Measurements from ENCODE around the gene NRF1.
A peak's percentile ranks its signal among the peaks of the same experiment; 100 is the strongest.
"Not testable (repeated sequence)": the region's sequence is repeated elsewhere in the genome, so short reads cannot be mapped to it uniquely, and the experiment has no call there.

Gene NRF1

GRCh38 chr7:129649128-129649690, 37.7 kb downstream of the NRF1 start:
- no peak for DNase-seq (ENCODE audit: low spot score)

GRCh38 chr7:129650056-129650758, 38.7 kb downstream of the NRF1 start:
- no peak for DNase-seq (ENCODE audit: low spot score)

DNA sequence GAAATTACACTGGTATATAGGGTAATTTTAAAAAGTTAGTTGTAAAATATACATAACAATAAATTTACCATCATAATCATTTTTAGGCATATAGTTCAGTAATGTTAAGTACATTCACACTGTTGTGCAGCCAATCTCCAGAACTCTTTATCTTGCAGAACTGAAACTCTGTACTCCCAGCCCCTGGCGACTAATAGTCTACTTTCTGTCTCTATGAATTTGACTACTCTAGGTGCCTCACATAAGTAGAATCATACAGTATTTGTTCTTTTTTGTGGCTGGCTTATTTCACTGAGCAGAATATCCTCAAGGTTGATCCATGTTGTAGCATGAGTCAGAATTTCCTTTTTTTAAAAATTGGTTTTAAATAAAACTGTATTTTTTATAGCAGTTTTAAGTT, 41.4 kb downstream of the NRF1 start:
- no peak for DNase-seq (ENCODE audit: low spot score)

GRCh38 chr7:129655811-129656210, 44.3 kb downstream of the NRF1 start:
- no peak for DNase-seq (ENCODE audit: low spot score)

DNA sequence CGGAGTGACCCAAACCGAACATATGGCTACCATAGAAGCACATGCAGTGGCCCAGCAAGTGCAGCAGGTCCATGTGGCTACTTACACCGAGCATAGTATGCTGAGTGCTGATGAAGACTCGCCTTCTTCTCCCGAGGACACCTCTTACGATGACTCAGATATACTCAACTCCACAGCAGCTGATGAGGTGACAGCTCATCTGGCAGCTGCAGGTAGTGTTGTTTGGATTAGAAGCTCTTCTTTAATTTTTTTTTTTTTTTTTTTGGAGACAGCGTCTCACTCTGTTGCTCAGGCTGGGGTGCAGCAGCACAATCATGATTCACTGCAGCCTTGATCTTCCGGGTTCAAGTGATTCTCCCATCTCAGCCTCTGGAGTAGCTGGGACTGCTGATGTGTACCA, 45.8 kb downstream of the NRF1 start:
- no peak for DNase-seq (ENCODE audit: low spot score)

- DNase-seq (ENCODE audit: low spot score): not testable (repeated sequence)
Observed at GRCh38 chr7:129659907-129660306, 48.4 kb downstream of the NRF1 start.

DNA sequence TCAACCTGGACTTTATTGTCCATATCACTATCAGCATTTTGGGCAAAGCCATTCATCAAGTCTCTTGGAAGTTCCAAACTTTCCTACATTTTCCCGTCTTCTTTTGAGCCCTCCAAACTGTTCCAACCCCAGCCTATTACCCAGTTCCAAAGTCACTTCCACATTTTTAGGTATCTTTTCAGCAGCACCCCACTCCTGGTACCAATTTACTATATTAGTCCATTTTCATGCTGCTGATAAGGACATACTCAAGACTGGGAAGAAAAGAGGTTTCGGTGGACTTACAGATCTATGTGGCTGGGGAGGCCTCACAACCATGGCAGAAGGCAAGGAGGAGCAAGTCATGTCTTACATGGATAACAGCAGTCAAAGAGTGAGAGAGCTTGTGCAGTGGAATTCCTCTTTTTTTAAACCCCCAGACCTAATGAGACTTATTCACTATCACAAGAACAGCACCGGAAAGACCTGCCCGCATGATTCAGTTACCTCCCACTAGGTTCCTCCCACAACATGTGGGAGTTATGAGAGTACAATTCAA, 50.2 kb downstream of the NRF1 start:
- DNase-seq (ENCODE audit: low spot score): no peak

- not testable (repeated sequence) for DNase-seq (ENCODE audit: low spot score)
Observed at GRCh38 chr7:129663240-129663639, 51.7 kb downstream of the NRF1 start.

DNA sequence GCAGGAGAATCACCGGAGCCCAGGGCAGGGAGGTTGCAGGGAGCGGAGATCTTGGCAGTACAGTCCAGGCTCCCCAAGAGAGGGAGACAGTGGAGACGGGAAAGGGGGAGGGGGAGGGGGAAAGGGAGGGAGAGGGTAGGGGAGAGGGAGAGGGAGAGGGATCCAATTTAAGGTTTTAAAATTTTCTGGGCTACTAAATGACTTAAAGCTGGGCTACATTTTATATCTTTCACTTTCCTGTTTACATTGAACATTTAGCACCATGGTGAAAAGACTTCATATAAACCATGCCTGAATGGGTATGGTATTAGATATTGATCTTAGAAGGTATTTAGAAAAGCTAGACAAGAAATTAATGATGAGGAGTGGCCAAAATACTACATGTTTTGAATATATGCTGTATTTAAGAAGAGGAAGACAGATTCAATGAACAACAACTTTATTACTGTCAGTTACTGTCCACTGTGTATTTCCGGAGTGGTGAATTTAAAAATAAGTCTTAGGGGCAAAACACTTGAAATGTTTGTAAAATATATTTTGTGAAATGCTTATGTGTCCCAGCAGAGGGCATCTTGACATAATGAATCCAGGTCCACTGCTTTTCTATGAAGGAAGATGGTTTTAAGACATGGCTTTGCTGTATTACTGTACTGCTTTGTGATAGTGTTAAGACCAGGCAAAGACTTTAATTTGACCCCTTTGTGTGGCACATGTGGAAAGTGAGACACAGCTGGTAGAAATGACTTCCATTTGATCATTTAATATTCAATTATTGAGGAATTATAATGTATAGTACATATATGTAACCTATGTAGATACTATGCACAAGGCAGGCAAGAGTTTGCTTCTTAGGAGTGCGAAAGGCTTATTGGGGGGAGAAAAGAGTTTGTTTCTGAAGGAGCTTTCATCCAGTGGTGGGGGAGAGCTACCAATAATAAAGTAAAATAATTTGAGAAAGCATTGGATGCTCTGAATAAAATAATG, 52.8 kb downstream of the NRF1 start:
- peak; percentile 43 for DNase-seq (ENCODE audit: low spot score)

DNA sequence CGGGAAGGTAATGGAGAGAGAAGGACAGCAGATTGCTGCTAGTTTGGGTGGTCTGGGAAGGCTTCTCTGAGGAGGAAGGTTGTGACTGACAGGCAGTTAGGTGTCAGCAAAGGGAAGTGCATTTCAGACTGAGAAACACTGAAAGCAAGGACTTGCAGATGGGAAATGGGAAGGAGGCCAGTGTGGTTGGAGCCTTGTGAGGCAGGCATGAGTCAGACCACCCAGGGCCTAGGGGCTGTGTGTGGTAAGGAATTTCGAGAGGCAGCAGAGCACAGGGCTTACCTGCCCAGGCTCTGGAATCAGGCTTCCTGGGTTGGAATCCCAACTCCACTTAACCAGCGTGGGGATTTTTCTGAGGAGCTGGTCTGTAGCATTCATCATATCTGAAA, 53.5 kb downstream of the NRF1 start:
- DNase-seq (ENCODE audit: low spot score): no peak

GRCh38 chr7:129667116-129667515, 55.6 kb downstream of the NRF1 start:
- DNase-seq (ENCODE audit: low spot score): no peak

- no peak for DNase-seq (ENCODE audit: low spot score)
Observed at GRCh38 chr7:129667551-129667950, 56.0 kb downstream of the NRF1 start.

DNA sequence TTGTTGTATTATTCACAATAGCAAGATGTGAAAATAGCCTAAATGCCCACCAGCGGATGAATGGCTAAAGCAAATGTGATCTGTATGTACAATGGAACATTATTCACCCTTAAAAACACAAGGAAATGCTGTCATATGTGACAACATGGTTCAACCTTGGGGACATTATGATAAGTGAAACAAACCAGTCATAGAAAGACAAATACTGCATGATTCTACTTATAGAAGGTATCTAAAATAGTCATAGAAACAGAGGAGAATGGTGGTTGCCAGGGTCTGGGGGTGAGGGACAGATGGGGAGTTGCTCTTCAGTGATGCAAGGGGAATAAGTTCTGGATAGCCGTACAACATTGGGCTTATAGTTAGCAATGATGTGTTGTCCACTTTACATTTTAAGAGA, 58.4 kb downstream of the NRF1 start:
- no peak for DNase-seq (ENCODE audit: low spot score)

GRCh38 chr7:129670656-129671055, 59.1 kb downstream of the NRF1 start:
- no peak for DNase-seq (ENCODE audit: low spot score)

- no peak for DNase-seq (ENCODE audit: low spot score)
Observed at GRCh38 chr7:129671266-129671665, 59.7 kb downstream of the NRF1 start.

DNA sequence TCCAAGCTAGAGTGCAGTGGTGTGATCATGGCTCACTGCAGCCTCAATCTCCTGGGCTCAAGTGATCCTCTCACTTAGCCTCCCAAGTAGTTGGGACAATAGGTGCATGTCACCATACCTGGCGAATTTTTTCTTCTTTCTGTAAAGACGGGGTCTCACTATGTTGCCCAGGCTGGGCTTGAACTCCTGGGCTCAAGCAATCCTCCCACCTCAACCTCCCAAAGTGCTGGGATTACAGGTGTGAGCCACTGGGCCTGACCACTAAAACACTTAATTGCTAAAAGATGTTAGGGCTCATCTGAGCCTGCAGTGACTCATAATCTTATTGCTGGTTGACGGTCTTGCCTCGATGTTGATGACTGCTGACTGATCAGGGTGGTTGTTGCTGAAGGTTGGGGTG, 63.0 kb downstream of the NRF1 start:
- not testable (repeated sequence) for DNase-seq (ENCODE audit: low spot score)

DNA sequence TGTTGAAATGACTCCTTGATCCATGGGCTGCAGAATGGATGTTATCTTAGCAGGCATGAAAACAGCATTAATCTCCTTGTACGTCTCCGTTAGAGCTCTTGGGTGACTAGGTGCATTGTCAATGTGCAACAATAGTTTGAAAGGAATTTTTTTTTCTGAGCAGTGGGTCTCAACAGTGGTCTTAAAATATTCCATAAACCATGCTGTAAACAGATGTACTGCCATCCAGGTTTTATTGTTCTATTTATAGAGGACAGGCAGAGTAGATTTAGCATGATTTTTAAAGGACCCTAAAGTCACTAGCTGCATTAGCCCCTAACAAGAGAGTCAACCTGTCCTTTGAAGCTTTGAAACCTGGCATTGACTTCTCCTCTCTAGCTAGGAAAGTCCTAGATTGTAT, 64.0 kb downstream of the NRF1 start:
- no peak for DNase-seq (ENCODE audit: low spot score)

DNA sequence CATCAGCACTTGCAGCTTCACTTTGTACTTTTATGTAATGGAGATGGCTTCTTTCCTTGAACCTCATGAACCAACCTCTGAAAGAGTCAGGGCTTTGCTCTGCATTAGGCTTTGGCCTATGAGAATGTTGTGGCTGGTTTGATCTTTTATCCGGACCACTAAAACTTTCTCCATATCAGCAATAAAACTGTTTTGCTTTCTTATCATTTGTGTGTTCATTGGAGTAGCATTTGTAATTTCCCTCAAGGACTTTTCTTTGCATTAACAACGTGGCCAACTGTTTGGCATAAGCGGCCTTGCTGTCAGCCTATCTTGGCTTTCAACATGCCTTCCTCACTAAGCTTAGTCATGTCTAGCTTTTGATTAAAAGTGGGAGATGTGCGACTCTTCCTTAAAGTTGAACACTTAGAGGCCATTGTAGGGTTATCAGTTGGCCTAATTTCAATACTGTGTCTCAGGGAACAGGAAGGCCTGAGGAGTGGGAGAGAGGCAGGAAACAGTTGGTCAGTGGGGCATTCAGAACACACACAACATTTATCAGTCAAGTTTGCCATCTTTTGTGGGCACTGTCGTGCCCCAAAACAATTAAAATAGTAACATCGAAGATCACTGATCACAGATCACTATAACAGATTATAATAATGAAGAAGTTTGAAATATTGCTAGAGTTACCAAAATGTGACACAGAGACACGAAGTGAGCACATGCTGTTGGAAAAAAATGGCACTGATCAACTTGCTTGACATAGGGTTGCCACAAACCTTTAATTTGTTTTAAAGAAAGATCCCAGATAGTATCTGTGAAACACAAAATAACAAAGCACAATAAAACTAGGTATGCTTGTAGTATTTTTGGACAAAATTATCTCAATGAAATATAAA, 64.7 kb downstream of the NRF1 start:
- DNase-seq (ENCODE audit: low spot score): no peak

GRCh38 chr7:129677796-129678195, 66.3 kb downstream of the NRF1 start:
- no peak for DNase-seq (ENCODE audit: low spot score)

GRCh38 chr7:129678606-129679005, 67.1 kb downstream of the NRF1 start:
- no peak for DNase-seq (ENCODE audit: low spot score)

GRCh38 chr7:129680400-129680799, 68.9 kb downstream of the NRF1 start:
- no peak for DNase-seq (ENCODE audit: low spot score)

DNA sequence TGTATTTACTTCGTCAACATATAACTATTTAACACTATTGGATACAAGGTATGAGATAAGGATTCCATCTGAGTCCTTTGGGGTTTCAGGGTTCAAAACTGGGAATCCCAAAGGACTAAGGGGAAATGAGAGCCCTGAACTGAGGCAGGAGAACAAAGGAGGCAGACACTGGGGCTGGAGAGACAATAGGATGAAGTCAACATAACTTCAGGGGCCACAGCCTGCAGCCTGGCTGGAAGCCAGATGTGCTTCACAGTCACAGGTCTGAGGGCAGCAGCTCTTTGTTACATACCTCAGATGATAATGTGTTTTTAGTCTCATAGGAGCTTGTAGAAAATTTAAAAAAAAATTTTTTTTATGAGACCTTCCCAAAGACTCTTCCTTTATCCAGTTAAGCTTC, 73.3 kb downstream of the NRF1 start:
- no peak for DNase-seq (ENCODE audit: low spot score)
